GM18505 (cell line): ENCODE data around the gene GPR108.
"Not testable (repeated sequence)": the region's sequence is repeated elsewhere in the genome, so short reads cannot be mapped to it uniquely, and the experiment has no call there.

Source experiments
- ATAC-seq: cut with Tn5 transposase; IDR thresholded peaks from one replicate; pipeline ENCODE4 v1.9.1; 2021; ENCODE audit not compliant: unreplicated experiment
- POLR2A ChIP-seq: IDR thresholded peaks from 4 replicates; pipeline ENCODE4 v1.6.1; 2011; ENCODE audit warnings: borderline replicate concordance; ENCODE audit not compliant: insufficient read depth, insufficient read length; ENCODE audit errors: extremely low read depth

GPR108 gene

GRCh38 chr19:6718111-6718740 lies 19.2 kb downstream of the GPR108 start:
- no peak for TF ChIP-seq POLR2A
- no peak for ATAC-seq

- ATAC-seq, result no peak
- TF ChIP-seq POLR2A, result no peak
Observed at GRCh38 chr19:6717441-6717971, 19.9 kb downstream of the GPR108 start.

GRCh38 chr19:6717036-6717435 lies 20.3 kb downstream of the GPR108 start:
- TF ChIP-seq POLR2A, result no peak
- no peak for ATAC-seq

DNA sequence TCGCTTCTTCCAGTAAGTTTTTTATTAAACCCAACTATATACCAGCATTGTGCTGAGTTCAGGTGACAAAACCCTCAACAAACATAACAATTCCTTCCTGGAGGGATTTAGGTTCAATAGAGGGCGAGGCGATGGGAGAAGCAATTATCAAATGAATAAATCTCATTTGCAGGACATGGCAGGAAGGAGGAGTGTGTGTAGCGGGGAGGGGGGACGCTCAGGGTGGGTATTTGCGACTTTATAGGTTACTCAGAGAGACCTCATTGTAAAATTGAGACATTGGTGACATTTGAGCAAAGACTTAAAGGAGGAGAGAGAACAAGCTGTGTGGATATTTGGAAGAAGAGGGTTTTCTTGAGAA lies 20.8 kb downstream of the GPR108 start:
- no peak for TF ChIP-seq POLR2A
- no peak for ATAC-seq

DNA sequence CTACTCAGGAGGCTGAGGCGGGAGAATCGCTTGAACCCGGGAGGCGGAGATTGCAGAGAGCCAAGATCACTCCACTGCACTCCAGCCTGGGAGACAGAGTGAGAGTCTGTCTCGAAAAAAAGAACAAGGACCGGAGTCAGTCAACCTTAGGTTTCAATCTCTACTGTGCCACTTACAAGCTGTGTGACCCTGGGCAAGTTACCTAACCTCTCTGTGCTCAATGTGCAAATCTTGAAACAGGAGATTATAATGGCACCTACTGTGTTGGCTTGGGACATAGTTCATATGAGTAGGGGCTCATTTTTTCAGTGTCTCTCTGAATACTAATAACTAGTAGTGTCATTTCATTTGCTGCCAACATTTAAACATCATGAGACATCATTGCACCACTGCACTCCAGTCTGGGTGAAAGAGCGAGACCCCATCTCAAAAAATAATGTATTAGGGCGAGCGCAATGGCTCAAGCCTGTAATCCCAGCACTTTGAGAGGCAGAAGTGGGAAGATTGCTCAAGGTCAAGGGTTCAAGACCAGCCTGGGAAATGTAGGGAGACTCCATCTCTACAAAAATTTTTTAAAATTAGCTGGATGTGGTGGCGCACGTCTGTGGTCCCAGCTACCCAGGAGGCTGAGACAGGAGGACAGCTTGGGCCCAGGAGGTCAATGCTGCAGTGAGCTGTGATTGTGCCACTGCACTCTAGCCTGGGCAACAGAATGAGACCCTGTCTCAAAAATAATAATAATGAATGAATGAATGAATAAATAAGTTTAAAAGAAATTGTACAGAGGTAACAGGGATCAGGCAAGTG lies 22.4 kb downstream of the GPR108 start:
- no peak for ATAC-seq
- TF ChIP-seq POLR2A, result no peak

GRCh38 chr19:6713773-6714692 lies 23.3 kb downstream of the GPR108 start:
- ATAC-seq, result no peak
- no peak for TF ChIP-seq POLR2A

GRCh38 chr19:6712692-6713670 lies 24.4 kb downstream of the GPR108 start:
- no peak for ATAC-seq
- TF ChIP-seq POLR2A, result no peak

GRCh38 chr19:6712231-6712630 lies 25.1 kb downstream of the GPR108 start:
- ATAC-seq, result no peak
- TF ChIP-seq POLR2A, result no peak

DNA sequence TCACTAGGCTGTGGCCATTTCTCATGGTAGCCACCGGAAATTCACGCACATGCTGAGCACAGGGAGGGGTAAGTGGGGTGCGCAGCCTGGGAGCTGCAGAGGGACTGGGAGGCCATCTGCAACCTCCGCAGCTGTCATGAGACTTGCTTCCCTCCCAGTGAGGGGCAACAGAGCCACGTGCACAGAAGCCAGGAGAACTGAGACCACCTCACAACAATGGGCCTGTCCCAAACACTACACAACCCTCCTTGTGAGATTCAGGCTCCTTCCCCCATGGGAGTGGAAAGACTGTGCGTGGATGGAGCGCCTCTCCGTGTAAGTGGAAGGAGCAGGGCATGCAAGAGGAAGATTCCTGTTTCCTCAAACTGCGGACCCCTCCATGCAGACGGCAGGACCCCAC lies 25.8 kb downstream of the GPR108 start:
- no peak for ATAC-seq
- TF ChIP-seq POLR2A, result no peak

GRCh38 chr19:6711078-6711361 lies 26.4 kb downstream of the GPR108 start:
- TF ChIP-seq POLR2A, result no peak
- no peak for ATAC-seq

DNA sequence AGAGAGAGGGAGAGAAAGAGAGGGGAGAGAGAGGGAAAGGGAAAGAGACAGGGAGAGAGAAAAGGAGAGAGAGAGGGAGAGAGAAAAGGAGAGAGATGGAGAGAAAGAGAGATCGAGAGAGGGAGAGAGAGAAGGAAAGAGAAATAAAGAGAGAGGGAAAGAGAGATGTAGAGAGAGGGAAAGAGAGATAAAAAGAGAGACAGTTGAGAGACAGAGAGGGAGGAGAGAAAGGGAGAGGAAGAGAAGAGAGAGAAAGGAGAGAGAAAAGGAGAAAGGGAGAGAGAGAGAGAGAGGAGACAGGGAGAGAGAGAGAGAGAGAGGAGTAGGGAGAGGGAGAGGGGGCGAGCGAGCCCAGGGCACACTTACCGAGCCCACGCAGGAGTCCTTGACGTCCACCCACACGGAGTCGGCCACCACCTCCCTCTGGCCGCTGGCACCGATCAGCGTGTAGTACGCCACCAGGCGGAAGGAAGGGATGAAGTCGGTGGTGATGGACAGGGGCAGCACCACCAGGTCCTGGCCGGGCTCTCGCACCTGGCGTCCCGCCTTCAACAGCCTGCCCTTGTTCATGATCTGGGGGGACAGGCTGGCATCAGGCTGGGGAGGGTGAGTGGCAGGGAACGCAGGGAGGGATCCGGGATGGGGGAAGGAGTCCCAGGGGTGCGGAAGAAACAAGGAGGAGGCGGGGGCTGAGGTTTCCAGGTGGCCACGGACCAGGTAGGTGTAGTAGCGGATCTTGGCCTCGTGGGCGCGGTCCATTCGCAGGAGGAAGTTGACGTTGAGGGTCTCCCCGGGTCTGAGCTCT lies 26.9 kb downstream of the GPR108 start:
- ATAC-seq, result no peak
- no peak for TF ChIP-seq POLR2A

DNA sequence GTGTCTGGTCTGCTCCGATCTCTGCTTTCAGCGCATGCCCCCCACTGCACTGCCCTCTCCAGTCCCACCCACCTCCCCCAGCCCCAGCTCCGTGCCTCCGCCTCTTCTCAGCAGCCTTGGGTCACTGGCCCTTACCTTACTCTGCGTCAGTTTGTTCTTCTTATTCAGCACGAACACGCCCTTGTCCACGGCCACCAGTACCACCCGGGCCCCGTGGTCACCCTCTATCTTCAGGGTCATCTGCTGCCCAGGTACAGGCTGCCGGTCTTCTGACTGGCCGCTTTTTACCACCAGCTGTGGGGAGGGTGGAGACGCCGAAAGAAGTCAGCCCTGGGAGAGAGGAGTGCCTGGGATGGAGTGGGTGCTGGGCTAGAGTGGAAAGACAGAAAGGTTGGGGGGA lies 27.8 kb downstream of the GPR108 start:
- ATAC-seq, result no peak

DNA sequence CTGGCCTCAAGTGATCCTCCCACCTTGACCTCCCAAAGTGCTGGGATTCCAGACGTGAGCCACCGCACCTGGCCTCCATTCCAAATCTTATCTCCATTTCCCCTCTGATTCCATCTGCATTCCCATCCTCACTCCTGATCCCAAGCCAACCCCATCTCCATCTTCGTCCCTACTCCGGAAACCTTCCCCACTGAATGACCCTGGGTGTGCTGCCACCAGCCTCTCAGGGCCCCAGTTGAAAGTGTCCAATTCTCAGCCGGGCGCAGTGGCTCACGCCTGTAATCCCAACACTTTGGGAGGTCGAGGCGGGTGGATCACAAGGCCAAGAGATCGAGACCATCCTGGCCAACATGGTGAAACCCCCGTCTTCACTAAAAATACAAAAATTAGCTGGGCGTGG lies 28.5 kb downstream of the GPR108 start:
- ATAC-seq, result not testable (repeated sequence)

More for the DNA sequence above, 27.8 kb downstream of the GPR108 start:
- TF ChIP-seq POLR2A, result no peak
